GM21528 (cell line): ENCODE measurements around the gene HEATR5A.
"Not testable (repeated sequence)": the region's sequence is repeated elsewhere in the genome, so short reads cannot be mapped to it uniquely, and the experiment has no call there.

Experiments
- ATAC-seq: cut with Tn5 transposase; IDR thresholded peaks from one replicate; pipeline ENCODE4 v1.9.1; 2021; ENCODE audit warnings: mild to moderate bottlenecking, moderate library complexity; ENCODE audit not compliant: unreplicated experiment, low FRiP score

The HEATR5A gene

GRCh38 chr14:31337331-31337730 is 83.0 kb downstream of the HEATR5A start:
- ATAC-seq: no peak

- no peak for ATAC-seq
Observed at GRCh38 chr14:31336646-31337045, 83.7 kb downstream of the HEATR5A start.

- ATAC-seq: not testable (repeated sequence)
Observed at GRCh38 chr14:31331395-31331794, 89.0 kb downstream of the HEATR5A start.

- ATAC-seq: not testable (repeated sequence)
Observed at GRCh38 chr14:31329876-31330521, 90.4 kb downstream of the HEATR5A start.

- ATAC-seq: no peak
Observed at GRCh38 chr14:31326111-31326510, 94.2 kb downstream of the HEATR5A start.

- ATAC-seq: no peak
Observed at GRCh38 chr14:31323419-31323818, 96.9 kb downstream of the HEATR5A start.

- ATAC-seq: no peak
Observed at GRCh38 chr14:31320922-31321766, 99.2 kb downstream of the HEATR5A start.

GRCh38 chr14:31320216-31320615 is 100.1 kb downstream of the HEATR5A start:
- ATAC-seq: no peak

- ATAC-seq: no peak
Observed at GRCh38 chr14:31319701-31320100, 100.6 kb downstream of the HEATR5A start.

- no peak for ATAC-seq
Observed at GRCh38 chr14:31312934-31313333, 107.4 kb downstream of the HEATR5A start.

- ATAC-seq: not testable (repeated sequence)
Observed at GRCh38 chr14:31312370-31312769, 108.0 kb downstream of the HEATR5A start.

- no peak for ATAC-seq
Observed at GRCh38 chr14:31307618-31308017, 112.7 kb downstream of the HEATR5A start.

- ATAC-seq: no peak
Observed at GRCh38 chr14:31307198-31307597, 113.2 kb downstream of the HEATR5A start.

GRCh38 chr14:31303654-31304053 is 116.7 kb downstream of the HEATR5A start:
- no peak for ATAC-seq

- no peak for ATAC-seq
Observed at GRCh38 chr14:31300883-31301282, 119.5 kb downstream of the HEATR5A start.

GRCh38 chr14:31300296-31300695 is 120.1 kb downstream of the HEATR5A start:
- ATAC-seq: no peak

- ATAC-seq: no peak
Observed at GRCh38 chr14:31297701-31298344, 122.5 kb downstream of the HEATR5A start.

GRCh38 chr14:31297112-31297511 is 123.2 kb downstream of the HEATR5A start:
- no peak for ATAC-seq

GRCh38 chr14:31294746-31295405 is 125.5 kb downstream of the HEATR5A start:
- no peak for ATAC-seq

GRCh38 chr14:31292937-31293616 is 127.3 kb downstream of the HEATR5A start:
- no peak for ATAC-seq
